Measurements from ENCODE around the gene KCNJ14. TPM values are rescaled to one million over a fixed set of nuclear protein-coding genes. Genes with fewer than 3 reads are reported as not detected.

The KCNJ14 gene
- total and polyA plus RNA-seq, 2 of the 8 experiments (the other 6 are each of a cell fraction or from before 2014, with no cell fraction given): 0.45 to 0.89 TPM

GRCh38 chr19:48418317-48419064 is 36.9 kb upstream of the KCNJ14 start:
- no peak overlapping the region for H3K56ac ChIP-seq (replicated peaks; ENCODE audit: insufficient read length, low read depth, low read length)
- peak overlapping the region; percentile 36 for H4K91ac ChIP-seq (replicated peaks; ENCODE audit: insufficient read length, low read length)
- no peak for DNase-seq (ENCODE audit: low read depth in 1 of 2, low spot score in 2 of 2)
- no peaks in the 10 kb centered on the region; a peak in 1 of 4 replicates for H3K9me3 ChIP-seq (ENCODE audit: insufficient read depth in 2 of 2, low read depth in 1 of 2, low read length in 1 of 2)
- H3K14ac ChIP-seq (ENCODE audit: insufficient read length): no peak overlapping the region
- peak overlapping the region; percentile 60; the same call in 1 of the 2 replicates for H4K8ac ChIP-seq (ENCODE audit: extremely low read depth, insufficient read depth, low read length)
- H3K23me2 ChIP-seq (ENCODE audit: low read depth, low read length): peaks cover 4% of the 10 kb centered on the region; the same call in 1 of the 2 replicates
- peak overlapping the region; percentile 18; the same call in 1 of the 2 replicates for H2BK5ac ChIP-seq (ENCODE audit: low read depth, low read length)
- peaks cover 0 to 1% of the 10 kb centered on the region in 2 experiments for H4K20me1 ChIP-seq (replicated peaks in 1 of 2; ENCODE audit: control insufficient read depth in 1 of 2, insufficient read depth in 2 of 2, low read length in 2 of 2)
- H2AFZ ChIP-seq (ENCODE audit: low read length): no peak overlapping the region
- H3K79me2 ChIP-seq (ENCODE audit: control insufficient read depth in 1 of 2, insufficient read depth in 2 of 2, low read length in 2 of 2): no peaks in the 10 kb centered on the region
- H3K23ac ChIP-seq (ENCODE audit: insufficient read length): no peak overlapping the region
- FAIRE-seq: peak; percentile 7
- ChIA-PET CTCF (ENCODE audit: partially characterized antibody) (interaction anchor here (1.2 to 2.0 kb wide), 3 partner anchors 12 to 46 kb away, joined by 3 to 8 read pairs (median 6); no protein-coding TSS in a partner anchor), POLR2A (ENCODE audit: partially characterized antibody) (interaction anchor here (1.0 to 2.5 kb wide), 2 partner anchors 15 to 18 kb away, joined by 5 to 14 read pairs; no protein-coding TSS in a partner anchor)
- no peaks in the 10 kb centered on the region for H3K36me3 ChIP-seq (ENCODE audit: control insufficient read depth in 2 of 4, insufficient read depth in 4 of 4, low read length in 3 of 4)
- no peaks in the 10 kb centered on the region; a peak in 1 of 7 replicates for H3K27me3 ChIP-seq (replicated peaks in 1 of 4; ENCODE audit: control insufficient read depth in 3 of 4, extremely low read depth in 1 of 4, insufficient read depth in 3 of 4, low read length in 3 of 4)
- H2AK5ac ChIP-seq (ENCODE audit: low read depth, low read length): peak overlapping the region; percentile 75; the same call in 1 of the 2 replicates
- peaks cover 0 to 19% (median 8%) of the 10 kb centered on the region in 4 experiments; a peak in 5 of 7 replicates for H3K4me1 ChIP-seq (replicated peaks in 1 of 4; ENCODE audit: control insufficient read depth in 3 of 4, insufficient read depth in 4 of 4, low read length in 3 of 4)
- no peak overlapping the region for H4K5ac ChIP-seq (ENCODE audit: insufficient read length, low read depth, low read length)
- TF ChIP-seq JUND (IDR thresholded peaks at IDR 0.05; ENCODE audit: low read length) (no peak), CTCF (IDR thresholded peaks at IDR 0.05; ENCODE audit: control extremely low read depth in 1 of 3, insufficient read depth in 1 of 3, low read depth in 1 of 3, low read length in 3 of 3) (peak in 2 of 3 experiments; percentile 9 to 21; a peak in 2 of 4 replicates)
- no peak overlapping the region for H2BK15ac ChIP-seq (ENCODE audit: low read length)
- H3K18ac ChIP-seq (ENCODE audit: extremely low read depth, low read length): peak overlapping the region; percentile 71; the same call in 1 of the 2 replicates
- H3K79me1 ChIP-seq (ENCODE audit: low read depth, low read length): peaks cover 3% of the 10 kb centered on the region; the same call in 1 of the 2 replicates
- no peak overlapping the region for H2BK120ac ChIP-seq (replicated peaks; ENCODE audit: low read depth, low read length)
- no peak overlapping the region for H3K4me2 ChIP-seq (ENCODE audit: insufficient read depth in 1 of 2, low read depth in 2 of 2, low read length in 2 of 2)
- no peak overlapping the region for H3K4me3 ChIP-seq (ENCODE audit: extremely low read depth in 1 of 4, insufficient read depth in 2 of 4, low read depth in 3 of 4, low read length in 4 of 4)
- no peak overlapping the region; a peak in 1 of 7 replicates for H3K9ac ChIP-seq (replicated peaks in 1 of 4; ENCODE audit: extremely low read depth in 1 of 4, low read depth in 3 of 4, low read length in 3 of 4)
- H2BK20ac ChIP-seq (ENCODE audit: low read length): no peak overlapping the region
- no peak overlapping the region for H2BK12ac ChIP-seq (ENCODE audit: low read depth, low read length)
- no peak overlapping the region for H3K27ac ChIP-seq (ENCODE audit: low read depth, low read length)
- no peak overlapping the region for H3K4ac ChIP-seq (replicated peaks; ENCODE audit: insufficient read length, low read depth, low read length)
- WGBS, 2 experiments (ENCODE audit: extremely low coverage in 1 of 2, insufficient coverage in 1 of 2, insufficient read length in 1 of 2, insufficient replicate concordance in 2 of 2, low coverage in 1 of 2, low lambda C conversion rate in 2 of 2, missing lambda C conversion rate in 1 of 2): 96% methylated on average over 6 of the region's 6 CpGs; no CpG with 5 or more reads in 1 of the 2 experiments

All from H1 (cell line).